Neuronal stem cell (in vitro differentiated cells): ENCODE data around the gene EPS15.

Experiments
- DNase-seq: peaks from one replicate; pipeline ENCODE4 v3.0.0-alpha.2; 2013; ENCODE audit warnings: low spot score
- H2AFZ ChIP-seq: one replicate; pipeline ENCODE4 v1.6.1; 2013; ENCODE audit warnings: mild to moderate bottlenecking, low read length, inconsistent platforms
- H2AK5ac ChIP-seq: 2 replicates; pipeline ENCODE4 v1.6.1; 2013; ENCODE audit warnings: low read depth, mild to moderate bottlenecking, inconsistent platforms, low read length, moderate library complexity, mixed read lengths
- H2BK120ac ChIP-seq: 2 replicates; pipeline ENCODE4 v1.6.1; 2013; ENCODE audit warnings: low read depth, mild to moderate bottlenecking, inconsistent platforms, low read length, moderate library complexity, mixed read lengths
- H2BK12ac ChIP-seq: one replicate; pipeline ENCODE4 v1.6.1; 2013; ENCODE audit warnings: low read length, inconsistent platforms
- H2BK15ac ChIP-seq: 2 replicates; pipeline ENCODE4 v1.6.1; 2013; ENCODE audit warnings: mild to moderate bottlenecking, low read length, inconsistent platforms, mixed read lengths
- H2BK5ac ChIP-seq: one replicate; pipeline ENCODE4 v1.6.1; 2013; ENCODE audit warnings: inconsistent platforms, mild to moderate bottlenecking, low read length, moderate library complexity
- H3K14ac ChIP-seq: one replicate; pipeline ENCODE4 v1.6.1; 2013; ENCODE audit warnings: low read length, inconsistent platforms
- H3K18ac ChIP-seq: 2 replicates; pipeline ENCODE4 v1.6.1; 2013; ENCODE audit warnings: low read length, inconsistent platforms
- H3K23ac ChIP-seq: 2 replicates; pipeline ENCODE4 v1.6.1; 2013; ENCODE audit warnings: low read depth, mild to moderate bottlenecking, mixed read lengths, low read length, inconsistent platforms; ENCODE audit not compliant: poor library complexity
- H3K27ac ChIP-seq: replicated peaks from 3 replicates; pipeline ENCODE4 v1.5.1; 2013; ENCODE audit warnings: low read length, inconsistent platforms
- H3K27me3 ChIP-seq, 3 experiments: 2 replicates each; pipeline ENCODE4 v1.6.1; 2013; ENCODE audit warnings: low read length in 3 of 3, mild to moderate bottlenecking in 2 of 3, inconsistent platforms in 1 of 3, low read depth in 1 of 3, mixed read lengths in 1 of 3, moderate library complexity in 1 of 3; ENCODE audit not compliant: control insufficient read depth in 3 of 3, insufficient read depth in 3 of 3
- H3K36me3 ChIP-seq, 2 donors: replicated peaks in 1 of 2; 2 replicates each; pipeline ENCODE4 v1.6.1; 2013; ENCODE audit warnings: low read length in 2 of 2; ENCODE audit not compliant: control insufficient read depth in 2 of 2, insufficient read depth in 2 of 2
- H3K4ac ChIP-seq: 2 replicates; pipeline ENCODE4 v1.6.1; 2013; ENCODE audit warnings: inconsistent platforms, mild to moderate bottlenecking, low read length, moderate library complexity
- H3K4me1 ChIP-seq, 2 donors: 1 replicate in 1 of 2; 2 replicates in 1 of 2; pipeline ENCODE4 v1.6.1; 2013; ENCODE audit warnings: low read length in 2 of 2, low read depth in 1 of 2; ENCODE audit not compliant: control insufficient read depth in 2 of 2, insufficient read depth in 1 of 2
- H3K4me2 ChIP-seq: one replicate; pipeline ENCODE4 v1.6.1; 2013; ENCODE audit warnings: mild to moderate bottlenecking, low read length, inconsistent platforms; ENCODE audit not compliant: insufficient read depth, poor library complexity, severe bottlenecking
- H3K4me3 ChIP-seq, 2 donors: 2 replicates each; pipeline ENCODE4 v1.5.1; 2013; ENCODE audit warnings: low read length in 2 of 2, mild to moderate bottlenecking in 2 of 2, inconsistent platforms in 1 of 2, moderate library complexity in 1 of 2
- H3K79me1 ChIP-seq: one replicate; pipeline ENCODE4 v1.6.1; 2013; ENCODE audit warnings: low read depth, mild to moderate bottlenecking, inconsistent platforms, low read length, moderate library complexity
- H3K9ac ChIP-seq: one replicate; pipeline ENCODE4 v1.6.1; 2013; ENCODE audit warnings: mild to moderate bottlenecking, low read depth, low read length, inconsistent platforms; ENCODE audit not compliant: poor library complexity
- H3K9me3 ChIP-seq, 2 donors: replicated peaks in 1 of 2; 2 replicates each; pipeline versions ENCODE3 to v1.6.1; 2013; ENCODE audit warnings: low read length in 2 of 2, mild to moderate bottlenecking in 2 of 2, inconsistent platforms in 1 of 2, low read depth in 1 of 2, mixed read lengths in 1 of 2, moderate library complexity in 1 of 2; ENCODE audit not compliant: control insufficient read depth in 2 of 2, insufficient read depth in 1 of 2
- H4K8ac ChIP-seq: one replicate; pipeline ENCODE4 v1.6.1; 2013; ENCODE audit warnings: low read depth, mild to moderate bottlenecking, inconsistent platforms, low read length, moderate library complexity
- H4K91ac ChIP-seq: one replicate; pipeline ENCODE4 v1.6.1; 2013; ENCODE audit warnings: low read length, low read depth, mild to moderate bottlenecking, inconsistent platforms; ENCODE audit not compliant: poor library complexity
- WGBS, 2 donors: extraction: QIAGEN DNeasy Blood & Tissue Kit; methylation state at CpG; one replicate each; pipeline ENCODE4 v1.1.7; 2013; ENCODE audit warnings: missing lambda C conversion rate in 2 of 2, mixed read lengths in 1 of 2; ENCODE audit not compliant: insufficient read length in 2 of 2, insufficient replicate concordance in 1 of 2; ENCODE audit errors: extremely low coverage in 2 of 2; 5-methylcytosine and 5-hydroxymethylcytosine counted together

EPS15 gene

DNA sequence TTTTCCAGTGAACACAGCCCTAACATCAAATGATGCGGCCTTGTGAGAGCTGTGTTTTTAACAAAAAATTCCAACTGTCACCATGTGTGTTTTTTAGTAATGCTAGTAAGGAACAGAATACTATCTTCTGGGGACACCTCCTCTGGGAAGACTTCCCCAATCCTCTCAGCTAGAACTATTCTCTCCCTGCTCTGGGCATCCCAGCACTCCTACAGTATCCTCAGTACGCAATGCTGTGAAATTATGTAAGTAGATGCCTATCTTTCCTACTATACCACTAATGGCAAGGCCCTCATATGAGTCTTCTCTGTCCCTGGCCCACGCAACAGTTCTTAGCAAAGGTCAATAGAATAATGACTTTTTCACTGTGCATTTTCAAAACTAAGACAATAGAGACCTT is 169.2 kb downstream of the EPS15 start:
- DNase-seq, result no peak
- Histone ChIP-seq H2BK5ac (no peak overlapping the region), H3K14ac (no peak overlapping the region), H2AK5ac (no peak overlapping the region), H3K4me3 (no peak overlapping the region), H3K9me3 (no peaks in the 10 kb centered on the region), H3K9ac (no peak overlapping the region), H3K27me3 (peaks cover 0 to 16% (median 8%) of the 10 kb centered on the region in 3 experiments), H3K79me1 (no peaks in the 10 kb centered on the region), H3K4ac (no peak overlapping the region), H3K4me2 (no peak overlapping the region), H2BK120ac (no peak overlapping the region), H2BK15ac (no peak overlapping the region), H3K23ac (no peak overlapping the region), H3K4me1 (no peaks in the 10 kb centered on the region), H4K8ac (no peak overlapping the region), H3K18ac (no peak overlapping the region), H2AFZ (no peak overlapping the region), H4K91ac (no peak overlapping the region), H2BK12ac (no peak overlapping the region), H3K27ac (no peak overlapping the region), H3K36me3 (peaks cover 0 to 10% of the 10 kb centered on the region in 2 donors)
- WGBS, 2 donors, result no CpG with 5 or more reads among the region's 3 CpGs

DNA sequence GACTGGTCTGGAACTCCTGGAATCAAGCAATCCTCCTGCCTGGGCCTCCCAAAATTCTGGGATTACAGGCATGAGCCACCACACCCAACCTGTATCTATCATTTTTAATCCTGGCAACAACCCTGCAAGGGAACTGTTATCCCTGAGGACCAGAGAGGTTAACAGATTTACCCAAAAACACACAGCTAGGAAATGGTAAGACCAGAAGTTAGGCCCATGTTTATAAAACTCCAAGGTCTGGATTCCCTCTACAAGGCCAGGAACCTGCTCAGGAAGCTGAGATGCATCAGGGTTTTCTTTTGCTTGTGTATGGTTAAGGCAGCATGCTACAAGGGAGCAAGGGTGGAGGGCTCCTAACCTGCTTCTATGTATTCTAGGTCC is 170.9 kb downstream of the EPS15 start:
- Histone ChIP-seq H4K91ac (no peak overlapping the region), H3K9me3 (no peaks in the 10 kb centered on the region), H3K27me3 (peaks cover 5 to 34% (median 25%) of the 10 kb centered on the region in 3 experiments), H3K23ac (no peak overlapping the region), H2BK120ac (no peak overlapping the region), H3K4me1 (no peaks in the 10 kb centered on the region), H3K36me3 (no peaks in the 10 kb centered on the region), H2AFZ (no peak overlapping the region), H3K18ac (no peak overlapping the region), H2AK5ac (no peak overlapping the region), H2BK5ac (no peak overlapping the region), H3K4me2 (no peak overlapping the region), H3K4ac (no peak overlapping the region), H3K27ac (no peak overlapping the region), H3K14ac (no peak overlapping the region), H3K79me1 (no peaks in the 10 kb centered on the region), H4K8ac (no peak overlapping the region), H3K4me3 (no peak overlapping the region), H2BK12ac (no peak overlapping the region), H3K9ac (no peak overlapping the region), H2BK15ac (no peak overlapping the region)
- no peak for DNase-seq

DNA sequence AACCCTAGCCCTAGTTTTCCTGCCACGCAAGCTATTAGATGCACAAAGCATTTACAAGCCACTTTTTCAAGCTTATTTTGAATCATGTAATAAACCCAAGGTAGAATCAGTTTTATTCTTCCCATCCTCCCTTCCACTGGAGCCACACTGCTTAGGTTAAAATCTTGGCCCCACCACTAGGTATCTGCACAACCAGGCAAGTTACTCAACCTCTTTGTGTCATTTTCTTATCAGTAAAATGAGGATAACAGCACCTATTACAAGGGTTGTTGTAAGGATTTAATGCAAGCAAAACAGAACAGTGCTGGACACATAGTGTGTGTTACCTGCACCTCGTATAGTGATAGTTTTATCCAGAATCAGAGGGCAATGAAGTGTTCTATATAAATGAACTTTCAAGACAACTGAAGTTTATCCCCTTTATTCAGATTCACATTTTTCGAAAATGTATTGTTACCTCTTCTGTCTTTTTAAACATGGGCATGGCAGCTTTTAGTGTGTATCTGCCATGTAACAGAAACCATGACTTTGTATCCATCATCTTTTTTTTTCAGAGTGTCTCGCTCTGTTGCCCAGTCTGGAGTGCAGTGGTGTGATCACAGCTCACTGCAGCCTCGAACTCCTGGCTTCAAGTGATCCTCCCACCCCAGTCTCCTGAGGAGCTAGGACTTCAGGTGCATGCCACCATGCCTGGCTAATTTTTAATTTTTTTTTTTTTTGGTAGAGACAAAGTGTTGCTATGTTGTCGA is 171.5 kb downstream of the EPS15 start:
- no peak overlapping the region for H3K4me3 ChIP-seq
- no peaks in the 10 kb centered on the region for H3K36me3 ChIP-seq
- no peak overlapping the region for H2BK5ac ChIP-seq
- no peaks in the 10 kb centered on the region for H3K4me1 ChIP-seq
- no peak overlapping the region for H2BK120ac ChIP-seq
- no peak overlapping the region for H3K27ac ChIP-seq
- no peak overlapping the region for H2BK12ac ChIP-seq
- no peak overlapping the region for H2AK5ac ChIP-seq
- H2BK15ac ChIP-seq, result no peak overlapping the region
- H3K79me1 ChIP-seq, result no peaks in the 10 kb centered on the region
- no peak overlapping the region for H2AFZ ChIP-seq
- no peak overlapping the region for H3K9ac ChIP-seq
- no peaks in the 10 kb centered on the region for H3K9me3 ChIP-seq
- DNase-seq, result no peak
- H3K18ac ChIP-seq, result no peak overlapping the region
- H3K14ac ChIP-seq, result no peak overlapping the region
- H4K91ac ChIP-seq, result no peak overlapping the region
- no CpG with 5 or more reads among the region's 6 CpGs for WGBS, 2 donors
- H3K23ac ChIP-seq, result no peak overlapping the region
- H3K4me2 ChIP-seq, result no peak overlapping the region
- H3K4ac ChIP-seq, result no peak overlapping the region
- H4K8ac ChIP-seq, result no peak overlapping the region
- H3K27me3 ChIP-seq, result peaks cover 5 to 39% (median 27%) of the 10 kb centered on the region in 3 experiments

DNA sequence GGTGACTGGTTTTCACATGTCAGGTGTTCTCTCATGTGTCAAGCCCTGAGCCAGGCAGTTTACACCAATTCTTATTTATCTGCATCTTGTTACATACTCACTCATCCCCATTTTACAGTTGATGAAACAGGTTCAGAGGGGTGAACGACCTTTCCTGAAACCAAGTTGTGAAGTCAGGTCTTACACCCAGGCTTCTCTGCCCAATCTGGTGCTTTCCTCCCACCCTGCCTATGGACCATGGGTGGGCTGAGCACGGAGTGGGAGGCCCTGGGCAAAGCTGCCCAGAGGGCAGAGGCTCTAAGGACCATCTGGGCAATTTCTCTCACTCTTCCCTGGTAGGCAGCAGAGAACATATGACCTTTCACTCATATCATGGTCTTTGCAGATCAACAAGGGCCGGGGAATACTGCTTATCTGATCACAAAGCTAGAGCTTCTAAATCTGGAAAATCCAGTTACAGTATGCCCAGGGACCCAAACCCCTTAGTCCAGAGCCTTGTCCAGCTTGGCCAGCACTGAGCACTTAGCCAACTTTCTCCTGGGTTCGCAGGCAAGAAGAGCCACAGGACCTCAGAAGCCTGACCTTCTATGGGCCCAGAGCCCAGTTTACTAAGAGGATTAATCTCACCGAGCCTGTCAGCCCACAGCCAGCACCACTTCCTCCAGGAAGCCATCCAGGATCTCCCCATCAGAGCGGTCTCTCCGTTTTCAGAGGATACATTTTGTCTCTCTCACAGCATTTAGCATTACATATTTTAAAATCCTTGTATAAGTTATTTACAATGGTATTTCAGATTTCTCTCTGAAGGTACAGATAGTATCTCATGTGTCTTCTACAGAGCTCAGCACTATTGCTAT is 172.8 kb downstream of the EPS15 start:
- WGBS, 2 donors, result no CpG with 5 or more reads among the region's 7 CpGs
- H3K4me3 ChIP-seq, result no peak overlapping the region

More for the DNA sequence above, 172.8 kb downstream of the EPS15 start:
- H3K9ac ChIP-seq, result no peak overlapping the region
- H2AK5ac ChIP-seq, result no peak overlapping the region
- no peak overlapping the region for H2BK5ac ChIP-seq
- H3K4me2 ChIP-seq, result no peak overlapping the region
- H3K79me1 ChIP-seq, result no peaks in the 10 kb centered on the region
- H3K14ac ChIP-seq, result no peak overlapping the region
- H2AFZ ChIP-seq, result no peak overlapping the region
- H3K4me1 ChIP-seq, result no peaks in the 10 kb centered on the region
- H3K4ac ChIP-seq, result no peak overlapping the region
- H3K9me3 ChIP-seq, result no peaks in the 10 kb centered on the region
- H3K36me3 ChIP-seq, result no peaks in the 10 kb centered on the region
- no peak overlapping the region for H2BK15ac ChIP-seq
- H3K27me3 ChIP-seq, result peaks cover 5 to 45% (median 27%) of the 10 kb centered on the region in 3 experiments
- H4K91ac ChIP-seq, result no peak overlapping the region
- no peak overlapping the region for H4K8ac ChIP-seq
- H2BK12ac ChIP-seq, result no peak overlapping the region
- no peak overlapping the region for H2BK120ac ChIP-seq
- no peak overlapping the region for H3K23ac ChIP-seq
- no peak for DNase-seq
- no peak overlapping the region for H3K27ac ChIP-seq
- H3K18ac ChIP-seq, result no peak overlapping the region
